Sigmoid colon (tissue), 4 donors: ENCODE results near the gene MYPOP.

Experiments
- EP300 ChIP-seq, 4 donors: sonication (generic); formaldehyde crosslinking; IDR thresholded peaks; one replicate each; pipeline ENCODE4 v1.6.1; 2017; ENCODE audit warnings: antibody characterized with exemption in 4 of 4
- POLR2A ChIP-seq, 2 donors: fragments of 450-650 bp; IDR thresholded peaks; one replicate each; pipeline ENCODE4 v1.6.1; 2016; ENCODE audit warnings: antibody characterized with exemption in 2 of 2, mild to moderate bottlenecking in 2 of 2, moderate library complexity in 2 of 2
- TF ChIP-seq, protein P1 (sequence below), 4 experiments: fragments of 450-650 bp in 3 of 4; fragments of 200-600 bp in 1 of 4; IDR thresholded peaks; one replicate each; pipeline ENCODE4 v1.5.1; 2016 to 2019; ENCODE audit warnings: antibody characterized with exemption in 4 of 4, mild to moderate bottlenecking in 3 of 4, moderate library complexity in 2 of 4

DNA sequence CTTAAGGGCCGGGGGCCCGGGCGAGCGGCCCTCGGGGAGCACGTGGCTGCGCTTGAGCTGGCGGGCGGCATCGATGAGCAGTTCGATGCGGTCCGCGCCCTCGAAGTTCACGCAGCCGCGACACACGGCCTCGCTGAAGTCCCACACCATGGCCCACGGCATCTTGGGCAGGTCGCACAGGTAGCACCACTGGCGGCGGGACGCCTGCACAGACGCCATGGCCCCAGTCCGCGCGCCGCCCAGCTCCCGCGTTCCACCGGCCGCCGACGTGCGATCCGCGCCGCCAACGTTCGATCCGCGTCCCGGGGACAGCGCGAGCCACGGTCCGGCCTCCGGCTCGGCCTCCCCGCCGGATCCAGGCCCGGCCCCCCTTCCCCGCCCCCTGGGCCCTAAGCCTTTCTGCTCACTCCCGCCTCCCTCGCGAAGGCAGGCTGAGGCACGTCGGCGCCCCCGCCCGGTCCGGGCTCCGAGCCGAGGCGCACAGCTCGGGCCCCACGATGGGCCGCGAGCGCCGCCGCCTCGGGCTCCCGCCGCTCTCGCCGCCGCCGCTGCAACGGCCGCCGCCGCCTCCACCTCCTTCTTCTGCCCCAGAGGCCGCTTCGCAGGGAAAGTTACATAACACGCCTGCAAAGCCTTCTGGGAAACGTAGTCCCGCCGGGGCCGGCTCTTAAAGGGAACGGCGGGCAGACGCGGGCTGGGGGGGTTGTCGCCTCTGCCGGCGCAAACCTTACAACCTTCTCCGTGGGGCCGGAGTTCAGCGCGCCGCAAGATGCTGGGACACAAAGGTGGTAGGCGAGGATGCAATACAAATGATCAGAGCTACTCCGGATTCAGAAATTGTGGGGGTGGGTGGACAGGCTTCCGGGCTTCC is 16.6 kb downstream of the MYPOP start, which contains the start of gene IRF2BP1:
- TF ChIP-seq POLR2A (IDR thresholded peaks at IDR 0.05) (peak; percentile 16 to 35), EP300 (IDR thresholded peaks at IDR 0.05) (no peak)
- TF ChIP-seq, protein P1, sequence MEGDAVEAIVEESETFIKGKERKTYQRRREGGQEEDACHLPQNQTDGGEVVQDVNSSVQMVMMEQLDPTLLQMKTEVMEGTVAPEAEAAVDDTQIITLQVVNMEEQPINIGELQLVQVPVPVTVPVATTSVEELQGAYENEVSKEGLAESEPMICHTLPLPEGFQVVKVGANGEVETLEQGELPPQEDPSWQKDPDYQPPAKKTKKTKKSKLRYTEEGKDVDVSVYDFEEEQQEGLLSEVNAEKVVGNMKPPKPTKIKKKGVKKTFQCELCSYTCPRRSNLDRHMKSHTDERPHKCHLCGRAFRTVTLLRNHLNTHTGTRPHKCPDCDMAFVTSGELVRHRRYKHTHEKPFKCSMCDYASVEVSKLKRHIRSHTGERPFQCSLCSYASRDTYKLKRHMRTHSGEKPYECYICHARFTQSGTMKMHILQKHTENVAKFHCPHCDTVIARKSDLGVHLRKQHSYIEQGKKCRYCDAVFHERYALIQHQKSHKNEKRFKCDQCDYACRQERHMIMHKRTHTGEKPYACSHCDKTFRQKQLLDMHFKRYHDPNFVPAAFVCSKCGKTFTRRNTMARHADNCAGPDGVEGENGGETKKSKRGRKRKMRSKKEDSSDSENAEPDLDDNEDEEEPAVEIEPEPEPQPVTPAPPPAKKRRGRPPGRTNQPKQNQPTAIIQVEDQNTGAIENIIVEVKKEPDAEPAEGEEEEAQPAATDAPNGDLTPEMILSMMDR (IDR thresholded peaks at IDR 0.05), result no peak
